Stimulated activated CD4-positive, alpha-beta T cell treated with anti-CD3 and anti-CD28 coated beads, Interleukin-2, amount 100 ng/mL, for 4 hours (primary cell): ENCODE data around the gene MSH3.
"Not testable (repeated sequence)": the region's sequence is repeated elsewhere in the genome, so short reads cannot be mapped to it uniquely, and the experiment has no call there.

Experiments
- DNase-seq: peaks from one replicate; pipeline ENCODE4 v3.0.0-alpha.2; 2020; ENCODE audit warnings: low read depth

MSH3 gene

GRCh38 chr5:80797428-80798024, 143.1 kb downstream of the MSH3 start:
- no peak for DNase-seq

GRCh38 chr5:80798166-80798565, 143.7 kb downstream of the MSH3 start:
- no peak for DNase-seq

DNA sequence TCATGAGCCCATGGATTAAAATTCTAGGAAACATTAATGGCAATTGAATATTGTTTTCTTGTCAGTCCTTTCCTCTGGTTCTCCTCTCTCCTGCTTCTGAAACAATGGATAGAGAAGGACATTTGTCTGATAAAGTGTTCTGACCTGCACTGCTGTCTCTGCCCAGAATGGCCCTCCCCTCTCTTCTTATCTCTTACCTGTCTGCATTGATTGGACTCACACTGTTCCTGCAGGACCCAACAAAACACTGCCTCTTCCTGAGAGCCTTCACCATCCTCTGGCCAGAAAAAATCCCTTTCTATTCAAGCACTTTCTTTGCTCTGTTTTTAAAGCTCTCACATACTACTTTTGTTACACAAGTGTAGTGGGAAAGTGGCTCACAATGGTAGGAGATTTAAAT, 144.2 kb downstream of the MSH3 start:
- DNase-seq: no peak

GRCh38 chr5:80799041-80799440, 144.6 kb downstream of the MSH3 start:
- DNase-seq: no peak

DNA sequence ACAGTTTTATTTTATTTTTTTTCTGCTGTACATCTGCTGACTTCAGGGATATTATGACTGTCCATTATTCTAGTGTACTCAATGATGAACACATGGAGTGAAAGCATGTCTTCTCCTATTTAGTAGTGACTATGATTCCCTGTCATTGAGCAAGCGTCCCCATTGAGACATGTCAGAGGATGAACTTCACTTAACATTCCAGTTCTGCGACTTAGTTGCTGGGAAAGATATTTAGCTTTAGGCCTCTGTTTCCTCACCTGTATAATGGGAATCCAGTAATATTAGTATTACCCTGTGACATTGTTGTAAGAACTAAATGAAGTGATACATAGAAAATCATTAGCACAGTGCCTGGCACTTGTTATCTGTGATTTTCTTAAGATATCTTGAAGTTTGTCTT, 145.1 kb downstream of the MSH3 start:
- no peak for DNase-seq

DNA sequence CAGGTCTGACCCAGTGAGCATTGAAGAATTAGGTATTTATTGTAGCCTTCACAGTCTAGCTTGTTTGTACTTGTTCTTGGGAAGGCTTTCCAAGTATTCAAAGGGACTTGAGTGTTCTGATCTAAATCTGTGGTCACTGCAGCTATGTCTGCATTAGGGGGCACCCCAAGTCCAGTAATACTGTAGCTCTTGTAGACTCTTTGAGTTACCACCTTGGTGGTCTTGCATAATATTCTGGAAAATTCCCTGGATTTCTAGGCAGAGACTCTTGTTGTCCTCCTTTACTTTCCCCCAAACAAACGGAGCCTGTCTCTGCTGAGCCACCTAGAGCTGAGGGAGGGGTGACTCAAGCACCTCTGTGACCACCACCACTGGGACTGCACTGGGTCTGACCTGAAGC, 149.9 kb downstream of the MSH3 start:
- DNase-seq: no peak

- DNase-seq: no peak
Observed at GRCh38 chr5:80805038-80805437, 150.6 kb downstream of the MSH3 start.

DNA sequence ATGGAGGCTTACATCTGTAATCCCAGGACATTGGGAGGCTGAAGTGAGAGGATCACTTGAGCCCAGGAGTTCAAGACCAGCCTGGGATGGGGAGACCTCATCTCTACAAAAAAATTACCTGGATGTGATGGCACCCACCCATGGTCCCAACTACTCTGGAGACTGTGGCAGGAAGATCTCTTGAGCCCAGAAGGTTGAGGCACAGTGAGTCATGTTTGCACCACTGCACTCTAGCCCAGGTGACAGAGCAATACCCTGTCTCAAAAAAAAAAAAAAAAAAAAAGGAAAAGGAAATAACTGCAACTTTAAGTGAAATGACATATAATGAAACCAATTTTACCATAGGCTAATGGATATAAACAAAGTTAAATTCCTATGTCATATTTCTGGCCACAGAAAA, 152.5 kb downstream of the MSH3 start:
- DNase-seq: no peak

DNA sequence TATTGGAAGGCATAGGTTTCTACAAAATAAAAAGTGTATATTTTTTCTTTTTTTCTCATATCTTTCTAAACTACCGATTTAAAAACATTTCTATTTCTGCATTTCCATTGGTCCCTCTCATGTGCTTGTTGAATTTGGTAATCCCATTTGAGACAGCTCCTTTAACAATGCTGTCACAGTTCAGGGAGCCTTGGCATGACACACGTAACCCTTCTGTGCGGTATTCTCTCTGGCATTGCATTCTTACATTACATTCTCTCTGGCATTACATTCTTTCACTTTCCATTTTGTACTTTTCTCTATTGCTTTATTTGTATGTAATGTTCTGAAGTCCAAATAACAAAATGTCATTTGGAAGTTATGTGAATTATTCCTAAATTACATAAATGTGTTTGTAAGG, 155.0 kb downstream of the MSH3 start:
- no peak for DNase-seq

- no peak for DNase-seq
Observed at GRCh38 chr5:80810425-80810824, 156.0 kb downstream of the MSH3 start.

GRCh38 chr5:80816590-80816989, 162.1 kb downstream of the MSH3 start:
- DNase-seq: no peak

GRCh38 chr5:80820685-80821084, 166.2 kb downstream of the MSH3 start:
- no peak for DNase-seq

DNA sequence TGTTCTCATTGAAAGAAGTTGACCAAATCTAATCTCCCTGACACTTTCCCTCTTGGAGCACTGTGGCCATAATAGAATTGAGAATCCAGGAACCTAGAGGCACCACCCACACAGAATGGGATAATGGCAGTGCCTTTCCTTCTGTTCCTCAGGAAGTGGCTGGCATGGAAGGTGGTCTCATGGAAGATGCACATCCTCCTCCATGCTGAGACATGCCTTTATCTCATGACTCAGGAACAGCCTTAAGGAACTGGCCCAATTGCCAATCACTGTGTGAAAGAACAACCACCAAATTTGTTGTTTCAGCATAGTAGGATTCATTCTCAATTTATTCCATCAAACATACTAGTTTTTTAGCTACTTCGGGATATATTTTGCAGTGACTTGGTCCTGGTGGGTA, 168.2 kb downstream of the MSH3 start:
- DNase-seq: no peak

GRCh38 chr5:80824159-80824558, 169.7 kb downstream of the MSH3 start:
- not testable (repeated sequence) for DNase-seq

DNA sequence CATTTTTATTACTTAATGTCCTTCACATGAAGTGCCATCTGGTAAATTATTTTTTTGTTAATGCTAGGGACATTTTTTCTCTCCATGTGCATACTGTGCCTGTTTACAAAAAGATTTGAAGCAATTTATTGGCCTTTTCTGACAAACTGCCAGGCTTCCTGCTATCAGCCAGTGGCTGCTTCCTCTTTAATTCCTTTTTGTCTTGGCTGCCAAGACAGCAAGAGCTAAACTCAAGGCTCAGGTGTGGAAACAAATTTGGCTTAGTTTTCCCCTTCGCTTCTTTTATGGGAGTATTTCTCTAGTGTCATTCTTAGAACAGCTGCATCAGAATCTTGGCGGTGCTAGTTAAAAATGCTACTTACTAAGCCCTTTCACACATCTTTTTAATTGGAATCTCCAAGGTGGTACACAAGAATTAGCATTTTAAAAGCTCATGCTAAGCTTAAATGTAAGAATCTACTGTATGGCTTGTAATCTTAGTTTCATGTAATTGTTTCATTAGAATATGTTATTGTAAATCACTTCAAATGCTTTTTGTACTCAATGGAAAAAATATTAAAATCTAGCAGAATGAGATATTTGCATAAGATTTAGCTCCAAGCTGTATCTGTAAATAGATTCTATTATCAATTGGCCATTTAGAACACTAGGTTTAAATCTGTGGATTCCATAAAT, 171.5 kb downstream of the MSH3 start:
- DNase-seq: no peak

- DNase-seq: no peak
Observed at GRCh38 chr5:80834710-80835109, 180.3 kb downstream of the MSH3 start.

GRCh38 chr5:80835128-80835527, 180.7 kb downstream of the MSH3 start:
- DNase-seq: no peak

GRCh38 chr5:80837679-80838078, 183.2 kb downstream of the MSH3 start:
- DNase-seq: no peak

GRCh38 chr5:80841026-80841797, 186.8 kb downstream of the MSH3 start:
- not testable (repeated sequence) for DNase-seq

GRCh38 chr5:80846422-80846821, 192.0 kb downstream of the MSH3 start:
- DNase-seq: not testable (repeated sequence)

- DNase-seq: not testable (repeated sequence)
Observed at GRCh38 chr5:80850168-80850567, 195.7 kb downstream of the MSH3 start.

DNA sequence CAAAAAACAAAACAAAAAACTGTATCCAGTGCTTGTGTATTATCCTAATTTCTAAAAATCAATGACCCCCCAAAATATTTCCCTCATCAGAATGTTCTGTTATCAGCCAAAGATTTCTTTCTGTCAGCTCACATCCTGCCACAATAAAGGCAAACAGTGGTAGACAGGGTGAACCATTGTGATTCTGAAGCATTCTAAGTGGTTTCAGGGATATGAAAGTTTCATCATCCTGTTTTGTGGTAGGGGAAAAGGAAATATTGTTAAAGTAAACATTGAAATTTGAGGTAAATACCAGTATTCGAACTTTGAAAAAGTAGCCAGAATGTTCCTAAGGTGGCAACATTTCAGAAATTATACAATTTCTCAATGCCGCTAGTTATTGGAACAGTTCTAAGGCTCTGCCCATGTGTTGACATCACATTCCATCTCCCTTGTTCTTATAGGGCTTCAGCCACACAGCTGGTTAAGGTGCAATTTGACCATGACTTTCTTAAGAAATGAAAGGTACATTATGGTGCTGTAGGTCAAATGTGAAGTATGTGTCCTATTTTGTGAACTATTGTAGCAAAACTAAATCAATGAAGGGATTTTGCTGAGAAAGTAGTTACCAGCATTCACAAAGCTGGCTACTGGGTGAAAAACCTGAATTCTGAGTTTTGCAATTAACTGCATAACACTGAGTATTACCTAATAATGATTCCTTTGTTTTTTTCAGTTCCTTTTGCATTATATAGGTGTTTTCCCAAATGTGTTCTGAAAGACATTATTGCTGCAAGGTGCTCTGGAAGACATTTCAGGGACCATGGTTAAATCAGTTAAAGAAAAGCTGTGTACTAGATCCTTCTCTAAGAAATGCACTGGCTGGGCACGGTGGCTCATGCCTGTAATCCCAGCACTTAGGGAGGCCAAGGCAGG, 198.1 kb downstream of the MSH3 start:
- DNase-seq: no peak
